Activated naive CD8-positive, alpha-beta T cell treated with anti-CD3 and anti-CD28 coated beads, Interleukin-2, amount 50 U/mL, for 24 hours (primary cell): ENCODE measurements around the gene IGSF23.

ENCODE experiments used
- ATAC-seq: fragments of 150-1000 bp; cut with Tn5 transposase; one replicate; pipeline ENCODE4 v1.10.0; 2021
- DNase-seq: peaks from one replicate; pipeline ENCODE4 v3.0.0; 2021
- H3K27ac Mint-ChIP-seq: one replicate; pipeline ENCODE4 v1.8.0; 2021; ENCODE audit warnings: mild to moderate bottlenecking, mixed read lengths
- H3K27me3 Mint-ChIP-seq: one replicate; pipeline ENCODE4 v1.8.0; 2021; ENCODE audit warnings: mixed read lengths
- H3K36me3 Mint-ChIP-seq: one replicate; pipeline ENCODE4 v1.8.0; 2021; ENCODE audit warnings: low read depth, mixed read lengths
- H3K4me1 Mint-ChIP-seq: one replicate; pipeline ENCODE4 v1.8.0; 2021; ENCODE audit warnings: mixed read lengths
- H3K4me3 Mint-ChIP-seq: one replicate; pipeline ENCODE4 v1.8.0; 2021; ENCODE audit warnings: mild to moderate bottlenecking, moderate library complexity, mixed read lengths
- H3K9me3 Mint-ChIP-seq: one replicate; pipeline ENCODE4 v1.8.0; 2021; ENCODE audit warnings: mixed read lengths

The IGSF23 gene

GRCh38 chr19:44613295-44614178 is at the start of gene IGSF23:
IGSF23 (plus strand) TSS chr19:44613563; CDS start chr19:44613646, 83 bp downstream.
- ATAC-seq (no peak), DNase-seq (no peak)
- H3K9me3 Mint-ChIP-seq: no peaks in the 10 kb centered on the region
- no peaks in the 10 kb centered on the region for H3K36me3 Mint-ChIP-seq
- no peak within 1 kb of the TSS for H3K4me3 Mint-ChIP-seq
- no peak within 1 kb of the TSS for H3K27ac Mint-ChIP-seq
- no peaks in the 10 kb centered on the region for H3K27me3 Mint-ChIP-seq
- no peaks in the 10 kb centered on the region for H3K4me1 Mint-ChIP-seq

- Mint-ChIP-seq H3K36me3 (no peaks in the 10 kb centered on the region), H3K4me3 (no peak overlapping the region), H3K27me3 (peaks cover 26% of the 10 kb centered on the region), H3K9me3 (no peaks in the 10 kb centered on the region), H3K4me1 (no peaks in the 10 kb centered on the region), H3K27ac (no peak overlapping the region)
- ATAC-seq (no peak), DNase-seq (no peak)
Observed at GRCh38 chr19:44566984-44567383, 46.4 kb upstream of the IGSF23 start.

- H3K4me3 Mint-ChIP-seq: no peak overlapping the region
Observed at GRCh38 chr19:44567745-44568144, 45.6 kb upstream of the IGSF23 start.

GRCh38 chr19:44570603-44570983 is 42.8 kb upstream of the IGSF23 start:
- no peak for DNase-seq
- Mint-ChIP-seq H3K27ac (no peak overlapping the region), H3K36me3 (no peaks in the 10 kb centered on the region), H3K9me3 (no peaks in the 10 kb centered on the region), H3K4me1 (no peaks in the 10 kb centered on the region), H3K27me3 (peaks cover 22% of the 10 kb centered on the region), H3K4me3 (no peak overlapping the region)
- no peak for ATAC-seq

More at GRCh38 chr19:44567745-44568144, 45.6 kb upstream of the IGSF23 start:
- H3K36me3 Mint-ChIP-seq: no peaks in the 10 kb centered on the region
- H3K27me3 Mint-ChIP-seq: peaks cover 26% of the 10 kb centered on the region
- DNase-seq: no peak
- H3K9me3 Mint-ChIP-seq: no peaks in the 10 kb centered on the region
- H3K4me1 Mint-ChIP-seq: no peaks in the 10 kb centered on the region
- no peak overlapping the region for H3K27ac Mint-ChIP-seq
- ATAC-seq: no peak

GRCh38 chr19:44570984-44571684 is 42.2 kb upstream of the IGSF23 start:
- Mint-ChIP-seq H3K4me3 (no peak overlapping the region), H3K4me1 (no peaks in the 10 kb centered on the region), H3K27ac (no peak overlapping the region), H3K36me3 (no peaks in the 10 kb centered on the region), H3K27me3 (peaks cover 19% of the 10 kb centered on the region), H3K9me3 (no peaks in the 10 kb centered on the region)
- peak; percentile 55 for DNase-seq
- peak; percentile 52 for ATAC-seq

- ATAC-seq: no peak
- no peak overlapping the region for H3K4me3 Mint-ChIP-seq
- no peak for DNase-seq
- H3K36me3 Mint-ChIP-seq: no peaks in the 10 kb centered on the region
- peaks cover 15% of the 10 kb centered on the region for H3K27me3 Mint-ChIP-seq
- no peak overlapping the region for H3K27ac Mint-ChIP-seq
- H3K9me3 Mint-ChIP-seq: no peaks in the 10 kb centered on the region
- no peaks in the 10 kb centered on the region for H3K4me1 Mint-ChIP-seq
Observed at GRCh38 chr19:44571830-44572580, 41.4 kb upstream of the IGSF23 start.

GRCh38 chr19:44572581-44572900 is 40.8 kb upstream of the IGSF23 start:
- no peak for DNase-seq
- no peaks in the 10 kb centered on the region for H3K36me3 Mint-ChIP-seq
- H3K27ac Mint-ChIP-seq: no peak overlapping the region
- H3K4me1 Mint-ChIP-seq: no peaks in the 10 kb centered on the region
- no peak for ATAC-seq
- no peak overlapping the region for H3K4me3 Mint-ChIP-seq
- no peaks in the 10 kb centered on the region for H3K9me3 Mint-ChIP-seq
- H3K27me3 Mint-ChIP-seq: peaks cover 15% of the 10 kb centered on the region

GRCh38 chr19:44573183-44573582 is 40.2 kb upstream of the IGSF23 start:
- Mint-ChIP-seq H3K27me3 (peaks cover 12% of the 10 kb centered on the region), H3K4me1 (no peaks in the 10 kb centered on the region), H3K4me3 (no peak overlapping the region), H3K36me3 (no peaks in the 10 kb centered on the region), H3K9me3 (no peaks in the 10 kb centered on the region), H3K27ac (no peak overlapping the region)
- ATAC-seq: no peak
- DNase-seq: no peak

GRCh38 chr19:44573627-44574026 is 39.7 kb upstream of the IGSF23 start:
- no peak overlapping the region for H3K27ac Mint-ChIP-seq
- H3K4me3 Mint-ChIP-seq: no peak overlapping the region
- H3K4me1 Mint-ChIP-seq: no peaks in the 10 kb centered on the region
- peaks cover 11% of the 10 kb centered on the region for H3K27me3 Mint-ChIP-seq
- H3K36me3 Mint-ChIP-seq: no peaks in the 10 kb centered on the region
- H3K9me3 Mint-ChIP-seq: no peaks in the 10 kb centered on the region
- DNase-seq: no peak
- no peak for ATAC-seq

GRCh38 chr19:44574186-44574950 is 39.0 kb upstream of the IGSF23 start:
- Mint-ChIP-seq H3K4me3 (no peak overlapping the region), H3K4me1 (no peaks in the 10 kb centered on the region), H3K36me3 (no peaks in the 10 kb centered on the region), H3K27ac (no peak overlapping the region), H3K27me3 (peaks cover 7% of the 10 kb centered on the region), H3K9me3 (no peaks in the 10 kb centered on the region)
- DNase-seq (no peak), ATAC-seq (no peak)

GRCh38 chr19:44575116-44575700 is 38.2 kb upstream of the IGSF23 start:
- Mint-ChIP-seq H3K36me3 (no peaks in the 10 kb centered on the region), H3K4me3 (no peak overlapping the region), H3K27me3 (peaks cover 4% of the 10 kb centered on the region), H3K4me1 (no peaks in the 10 kb centered on the region), H3K9me3 (no peaks in the 10 kb centered on the region), H3K27ac (no peak overlapping the region)
- no peak for ATAC-seq
- no peak for DNase-seq

- DNase-seq: peak; percentile 14
Observed at GRCh38 chr19:44576843-44577565, 36.4 kb upstream of the IGSF23 start.

GRCh38 chr19:44577566-44577874 is 35.8 kb upstream of the IGSF23 start:
- Mint-ChIP-seq H3K27ac (no peak overlapping the region), H3K36me3 (no peaks in the 10 kb centered on the region), H3K4me1 (no peaks in the 10 kb centered on the region), H3K4me3 (no peak overlapping the region), H3K9me3 (no peaks in the 10 kb centered on the region), H3K27me3 (peaks cover 3% of the 10 kb centered on the region)
- DNase-seq (no peak), ATAC-seq (no peak)

More at GRCh38 chr19:44576843-44577565, 36.4 kb upstream of the IGSF23 start:
- H3K27ac Mint-ChIP-seq: no peak overlapping the region
- H3K9me3 Mint-ChIP-seq: no peaks in the 10 kb centered on the region
- H3K36me3 Mint-ChIP-seq: no peaks in the 10 kb centered on the region
- H3K27me3 Mint-ChIP-seq: no peaks in the 10 kb centered on the region
- peak; percentile 59 for ATAC-seq
- no peak overlapping the region for H3K4me3 Mint-ChIP-seq
- no peaks in the 10 kb centered on the region for H3K4me1 Mint-ChIP-seq
